SH-SY5Y (cell line): ENCODE data around the gene IFITM1.

Source experiments
- GATA2 ChIP-seq: IDR thresholded peaks from 2 replicates; pipeline ENCODE4 v1.6.1; 2011; ENCODE audit warnings: mild to moderate bottlenecking, low read depth, low read length
- GATA3 ChIP-seq: IDR thresholded peaks from 2 replicates; pipeline ENCODE4 v1.6.1; 2011; ENCODE audit warnings: low read depth, mild to moderate bottlenecking, low read length, moderate library complexity

- TF ChIP-seq GATA2: no peak
- no peak for TF ChIP-seq GATA3
Observed at GRCh38 chr11:295351-296170, 18.3 kb upstream of the IFITM1 start.
